Measurements from ENCODE around the gene SPATA16.
"Not testable (repeated sequence)": the region's sequence is repeated elsewhere in the genome, so short reads cannot be mapped to it uniquely, and the experiment has no call there.

The SPATA16 gene

DNA sequence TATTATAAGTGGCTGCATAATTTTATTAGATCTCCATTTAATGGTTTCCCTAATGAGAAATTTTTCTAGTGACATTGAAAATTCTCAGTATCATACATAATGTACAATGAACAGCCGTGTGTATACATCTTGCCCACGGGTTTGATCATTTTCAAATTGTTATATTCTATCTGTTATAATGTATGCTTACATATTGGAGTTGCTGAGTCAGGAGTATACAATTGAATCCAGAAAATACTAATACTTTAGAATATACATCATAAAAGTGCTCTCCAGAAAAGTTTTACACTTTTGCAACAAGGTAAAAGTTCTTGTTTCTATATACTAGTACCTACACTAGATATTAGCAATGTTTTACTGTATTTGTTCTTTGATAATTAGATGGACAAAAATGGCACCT lies 82.8 kb downstream of the SPATA16 start:
- no peak for DNase-seq

DNA sequence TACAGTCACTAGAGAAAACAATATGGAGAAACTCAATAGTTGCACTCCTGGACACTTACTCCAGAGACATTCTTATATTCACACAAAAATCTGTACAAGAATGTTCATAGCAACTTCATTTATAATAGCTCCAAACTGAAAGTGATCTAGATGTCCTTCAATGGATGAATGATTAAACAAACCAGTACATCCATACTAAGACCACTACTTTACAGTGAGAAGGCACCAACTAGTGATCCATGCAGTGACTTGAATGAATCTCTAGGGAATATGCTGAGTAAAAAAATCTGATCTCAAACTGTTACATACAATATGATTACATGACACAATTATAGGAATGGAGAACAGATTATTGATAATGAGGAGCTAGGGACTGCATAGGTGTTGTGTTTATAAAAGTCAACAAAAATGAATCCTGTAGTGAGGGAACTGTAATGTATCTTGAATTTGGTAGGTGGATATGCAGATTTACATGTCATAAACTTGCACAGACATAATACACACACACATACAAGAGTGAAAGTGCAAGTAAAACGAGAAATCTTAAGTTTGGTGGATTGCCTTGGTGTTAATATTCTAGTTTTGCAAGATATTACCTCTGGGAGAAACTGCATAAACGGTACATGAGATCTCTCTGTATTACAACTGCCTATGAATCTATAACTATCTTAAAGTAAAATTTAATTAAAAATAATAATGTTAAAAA lies 85.7 kb downstream of the SPATA16 start:
- DNase-seq, result no peak

DNA sequence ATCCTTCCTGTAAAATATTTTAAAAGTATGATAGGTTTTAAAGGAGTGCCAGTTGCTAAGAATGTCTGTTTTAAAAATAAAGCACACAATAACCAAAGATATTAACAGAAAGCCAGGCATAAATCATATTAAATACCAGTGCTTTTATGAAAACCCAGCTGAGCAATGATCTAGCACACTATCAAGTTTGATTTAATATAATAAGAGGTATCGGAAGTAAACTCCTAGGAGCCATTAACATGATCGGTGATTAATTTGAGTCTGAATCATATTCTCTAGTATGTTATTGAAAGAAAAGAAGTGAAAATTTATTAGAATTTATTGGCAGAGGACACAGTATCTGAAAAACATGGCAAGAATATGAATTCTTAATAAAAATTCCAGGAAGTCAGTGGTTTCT lies 91.7 kb downstream of the SPATA16 start:
- DNase-seq, result no peak

DNA sequence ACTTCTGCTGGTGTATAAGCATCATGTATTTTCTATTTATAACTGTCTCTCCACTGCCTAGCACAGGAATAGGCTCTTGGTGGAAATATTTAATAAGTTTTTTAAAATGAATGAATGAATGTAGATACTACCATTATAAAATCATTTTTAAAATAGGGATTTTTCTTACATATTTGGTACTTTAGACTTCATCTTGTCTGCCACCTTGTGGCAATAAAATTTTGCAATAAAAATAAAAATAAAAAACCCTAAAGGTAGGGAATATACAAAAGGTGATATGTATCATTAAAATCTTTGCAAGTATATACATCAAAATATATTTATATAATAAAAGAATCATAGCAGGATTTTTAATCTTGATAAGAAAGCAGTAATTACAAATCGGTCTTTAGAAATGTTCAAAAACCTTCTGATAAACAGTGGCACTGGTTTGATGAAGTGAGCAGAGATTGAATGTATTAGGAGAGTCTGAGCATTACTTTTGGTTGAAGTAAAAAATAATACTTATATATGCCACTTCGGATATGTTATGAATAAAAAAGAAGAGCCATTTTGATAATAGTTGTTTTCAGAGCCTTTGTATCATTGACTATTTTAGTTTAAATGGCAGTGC lies 95.2 kb downstream of the SPATA16 start:
- DNase-seq, result no peak

DNA sequence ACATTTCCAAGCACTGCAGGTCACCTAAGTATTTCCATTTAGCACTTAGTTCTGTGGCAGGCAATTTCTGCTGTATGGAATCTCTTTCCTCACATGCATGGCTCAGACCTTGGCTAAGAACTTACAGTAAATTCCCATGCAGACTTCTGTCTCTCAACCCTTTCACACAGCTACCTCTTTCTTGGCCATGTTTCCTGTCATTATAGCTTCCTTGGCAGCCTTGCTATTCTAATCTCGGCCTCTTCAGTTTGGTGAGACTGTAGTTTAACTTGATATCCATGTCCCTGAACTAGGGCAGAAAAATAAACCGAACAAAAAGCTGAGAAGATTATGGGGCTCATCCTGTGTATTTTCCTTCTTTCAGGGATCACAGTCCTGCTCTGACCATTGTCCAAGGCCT lies 96.0 kb downstream of the SPATA16 start:
- DNase-seq, result no peak

DNA sequence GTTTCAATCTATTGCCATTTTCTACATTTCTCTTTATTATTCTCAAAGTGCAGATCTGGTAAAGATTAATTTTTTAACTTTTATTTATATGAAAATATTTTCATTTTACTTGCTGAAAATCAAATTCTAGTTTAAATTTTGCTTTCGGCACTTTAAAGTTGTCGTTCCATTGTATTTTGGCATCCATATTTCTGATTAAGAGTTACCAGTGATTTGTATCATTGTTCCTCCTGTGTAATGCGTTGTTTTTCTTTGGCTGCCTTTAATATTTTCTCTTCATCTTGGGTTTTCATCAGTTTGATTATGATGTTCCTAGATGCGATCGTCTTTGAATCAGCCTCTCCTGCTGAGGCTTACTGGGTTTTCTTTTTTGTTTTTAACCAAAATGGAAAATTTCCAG lies 97.3 kb downstream of the SPATA16 start:
- DNase-seq, result no peak

DNA sequence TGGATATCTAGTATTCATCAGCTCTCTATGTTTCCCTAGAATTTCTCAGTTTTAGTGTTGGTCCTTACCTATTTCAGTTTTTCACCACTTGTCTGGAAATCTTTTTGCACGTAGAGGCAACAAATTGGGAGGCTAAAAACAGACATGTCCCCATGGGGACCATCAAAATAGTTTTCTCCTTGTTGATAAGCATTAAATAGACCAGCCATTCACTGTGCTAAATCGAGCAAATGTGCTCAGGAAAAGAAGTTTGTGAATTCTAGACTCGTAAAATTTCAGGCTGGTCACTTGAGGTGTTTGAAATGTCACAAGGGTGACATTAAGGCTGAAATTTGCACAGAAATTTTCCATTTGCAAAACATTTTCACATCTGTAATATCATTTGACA lies 102.6 kb downstream of the SPATA16 start:
- DNase-seq, result no peak

DNA sequence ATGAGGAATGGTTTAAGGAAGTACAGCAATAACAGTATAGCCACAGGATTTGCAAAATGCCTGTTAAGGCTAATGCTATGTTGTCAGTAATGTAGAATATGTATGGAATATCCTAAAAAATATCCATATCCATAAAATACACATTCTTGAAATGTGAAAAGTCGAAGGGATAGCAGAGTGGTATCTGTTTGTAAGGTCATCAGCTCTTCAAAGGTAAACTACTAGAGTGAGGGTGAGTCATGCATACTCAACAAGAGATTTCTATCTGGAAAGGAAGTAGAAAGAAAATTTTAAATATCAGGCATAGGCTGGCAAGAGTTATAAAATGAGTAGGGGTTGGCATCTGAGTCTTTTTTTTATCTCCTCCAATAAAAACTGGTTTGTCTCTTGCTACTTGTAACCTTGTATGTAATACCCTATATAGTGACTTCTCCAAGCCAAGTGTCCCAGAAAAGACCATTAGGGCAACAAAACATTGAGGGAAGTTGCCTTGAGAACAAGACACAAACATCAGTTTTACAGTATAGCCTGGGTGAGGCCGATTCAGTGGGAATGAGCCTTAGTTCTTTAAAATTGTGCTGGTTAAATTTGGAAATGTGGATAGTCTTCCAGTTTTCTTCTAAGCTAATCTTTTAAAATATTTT lies 103.1 kb downstream of the SPATA16 start:
- no peak for DNase-seq

DNA sequence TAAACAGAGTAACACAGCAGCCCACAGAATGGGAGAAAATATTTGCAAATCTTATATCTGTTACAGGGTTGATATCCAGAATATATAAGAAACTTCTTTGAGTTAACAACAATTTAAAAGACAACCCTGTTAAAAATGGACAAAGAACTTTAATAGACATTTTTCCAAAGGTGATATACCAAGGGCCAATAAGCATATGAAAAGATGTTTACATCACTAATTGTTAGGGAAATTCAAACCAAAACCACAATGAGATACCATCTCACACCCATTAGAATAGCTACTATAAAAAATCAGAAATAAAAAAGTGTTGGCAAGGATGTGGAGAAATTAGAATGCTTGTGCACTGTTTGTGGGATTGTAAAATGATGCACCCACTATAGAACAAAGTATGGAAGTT lies 110.8 kb downstream of the SPATA16 start:
- DNase-seq, result no peak

DNA sequence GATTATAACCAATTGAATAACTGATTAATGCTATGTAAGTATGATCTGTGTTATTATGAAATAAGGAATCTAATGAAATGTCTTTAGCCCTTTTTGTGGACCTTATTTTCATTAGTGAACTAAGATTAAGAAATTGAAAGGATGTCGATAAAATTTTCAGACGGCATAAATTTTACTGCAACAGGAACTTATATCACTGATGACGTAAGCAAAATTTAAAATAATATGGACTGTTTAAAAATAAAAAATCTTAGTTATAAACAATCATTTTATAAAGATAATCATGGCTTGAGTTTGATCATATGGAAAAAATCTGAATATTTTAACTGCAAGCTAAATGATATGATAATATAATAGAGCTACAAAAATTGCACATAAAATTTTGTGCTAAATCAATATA lies 112.7 kb downstream of the SPATA16 start:
- no peak for DNase-seq

DNA sequence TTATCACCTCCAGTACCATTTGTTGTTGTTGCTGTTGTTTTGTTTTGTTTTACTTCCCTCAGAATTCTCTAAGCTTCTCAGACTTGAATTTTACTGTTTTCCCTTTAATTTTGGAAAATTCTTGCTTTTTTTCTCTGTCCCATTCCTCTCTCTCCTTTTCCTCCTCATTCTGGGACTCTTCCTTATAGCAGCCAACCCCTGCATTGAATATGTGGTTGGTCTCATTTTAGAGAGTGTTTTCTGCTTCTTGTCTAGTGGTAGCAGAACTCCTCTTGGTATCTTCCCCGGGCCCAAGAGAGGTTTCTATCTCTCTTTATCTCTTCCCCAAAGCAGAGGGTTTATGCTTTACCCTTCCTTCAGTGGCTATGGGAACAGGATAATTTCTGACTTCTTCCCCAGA lies 113.6 kb downstream of the SPATA16 start:
- no peak for DNase-seq

DNA sequence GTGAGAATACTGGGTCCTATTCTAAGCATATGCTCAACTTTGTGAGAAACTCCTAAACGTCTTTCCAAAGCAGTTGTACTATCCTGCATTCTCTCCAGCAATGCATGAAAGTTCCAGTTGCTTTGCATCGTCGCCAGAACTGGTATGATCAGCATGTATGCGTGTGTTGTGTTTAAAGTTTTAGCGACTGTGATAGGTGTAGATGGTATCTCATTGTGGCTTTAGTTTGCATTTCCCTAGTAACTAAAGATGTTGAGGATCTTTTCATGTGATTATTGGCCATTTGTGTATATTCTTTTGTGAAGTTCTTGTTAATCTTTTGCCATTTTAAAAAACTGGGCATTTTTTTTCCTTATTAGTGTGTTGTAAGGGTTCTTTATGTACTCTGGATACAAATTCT lies 115.1 kb downstream of the SPATA16 start:
- DNase-seq, result no peak

DNA sequence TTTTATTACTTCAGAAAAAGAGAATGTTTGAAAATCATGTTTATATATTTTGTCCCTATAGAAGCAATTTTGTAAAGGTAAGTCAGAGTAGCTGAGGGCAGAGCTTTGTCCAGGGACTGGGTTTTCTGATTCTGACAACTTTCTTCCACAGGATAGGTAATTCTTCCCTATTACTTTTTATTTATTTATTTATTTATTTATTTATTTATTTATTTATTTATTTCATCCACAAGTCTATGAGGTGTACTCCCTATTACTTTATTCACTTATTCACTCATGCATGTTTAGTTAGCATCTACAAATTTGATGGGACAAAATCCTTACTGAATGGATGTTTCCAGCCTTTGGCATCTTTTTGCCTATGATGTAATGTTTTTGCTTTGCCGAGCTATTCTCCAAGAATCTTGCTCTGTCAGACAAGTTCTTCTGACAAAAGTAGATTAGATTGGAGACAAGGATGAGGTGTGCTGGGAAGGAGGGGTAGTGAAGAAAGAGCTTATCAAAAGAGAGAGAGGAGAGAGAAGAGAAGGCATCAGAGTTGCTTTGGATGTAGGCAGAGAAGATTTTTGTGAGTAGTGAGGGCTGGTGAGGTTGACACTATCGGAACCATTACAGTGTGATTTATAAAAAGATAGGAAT lies 119.4 kb downstream of the SPATA16 start:
- DNase-seq, result no peak

DNA sequence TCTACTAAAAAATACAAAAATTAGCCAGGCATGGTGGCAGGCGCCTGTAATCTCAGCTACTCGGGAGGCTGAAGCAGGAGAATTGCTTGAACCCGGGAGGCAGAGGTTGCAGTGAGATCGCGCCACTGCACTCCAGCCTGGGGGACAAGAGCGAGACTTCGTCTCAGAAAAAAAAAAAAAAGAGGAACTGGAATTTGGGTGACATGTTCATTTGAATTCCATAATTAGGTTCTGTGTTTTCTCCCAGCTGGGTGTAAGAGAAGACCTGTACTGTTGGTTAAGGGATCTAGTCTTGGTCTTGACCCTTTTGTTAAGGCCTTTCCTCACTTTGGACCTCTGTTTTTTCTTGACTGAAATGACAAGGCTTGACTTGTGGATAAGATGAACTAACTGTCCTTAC lies 120.9 kb downstream of the SPATA16 start:
- DNase-seq, result not testable (repeated sequence)

DNA sequence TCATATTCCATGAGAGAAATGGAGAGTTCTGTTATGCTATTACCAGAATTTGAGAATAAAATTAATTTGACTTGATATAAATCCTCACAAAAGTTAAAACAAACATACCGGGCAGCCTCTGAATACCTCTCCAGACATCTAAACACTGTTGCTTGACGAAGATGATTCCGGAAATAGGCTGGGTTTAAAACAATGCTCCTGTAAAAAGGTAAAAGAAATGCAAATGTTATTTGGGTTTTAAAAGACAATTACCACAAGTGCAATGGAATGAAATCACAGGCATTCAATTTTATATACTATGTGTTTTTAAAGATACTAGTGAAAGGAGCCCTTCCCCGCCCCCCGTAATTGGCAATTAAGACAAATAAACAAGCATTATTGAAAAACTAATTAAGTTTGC lies 121.7 kb downstream of the SPATA16 start:
- DNase-seq, result no peak

DNA sequence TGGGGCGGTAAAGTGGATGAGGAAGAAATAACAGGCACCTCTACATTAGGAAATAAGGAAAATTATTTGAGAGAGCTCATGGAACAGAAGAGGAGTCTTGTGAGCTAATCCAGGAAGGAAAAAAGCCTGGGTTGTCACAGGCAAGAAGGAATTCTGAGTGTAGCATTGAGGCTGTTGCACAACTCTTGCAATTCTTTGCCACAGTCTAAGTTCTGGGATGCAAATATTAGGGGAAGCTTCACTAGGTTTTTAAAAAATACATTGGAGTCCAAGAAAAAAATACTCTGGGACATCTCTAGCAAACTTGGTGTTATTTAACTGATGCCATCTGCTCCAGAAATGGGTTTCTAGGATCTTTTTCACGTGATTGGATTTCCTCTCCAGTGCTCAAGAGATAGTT lies 122.3 kb downstream of the SPATA16 start:
- no peak for DNase-seq

DNA sequence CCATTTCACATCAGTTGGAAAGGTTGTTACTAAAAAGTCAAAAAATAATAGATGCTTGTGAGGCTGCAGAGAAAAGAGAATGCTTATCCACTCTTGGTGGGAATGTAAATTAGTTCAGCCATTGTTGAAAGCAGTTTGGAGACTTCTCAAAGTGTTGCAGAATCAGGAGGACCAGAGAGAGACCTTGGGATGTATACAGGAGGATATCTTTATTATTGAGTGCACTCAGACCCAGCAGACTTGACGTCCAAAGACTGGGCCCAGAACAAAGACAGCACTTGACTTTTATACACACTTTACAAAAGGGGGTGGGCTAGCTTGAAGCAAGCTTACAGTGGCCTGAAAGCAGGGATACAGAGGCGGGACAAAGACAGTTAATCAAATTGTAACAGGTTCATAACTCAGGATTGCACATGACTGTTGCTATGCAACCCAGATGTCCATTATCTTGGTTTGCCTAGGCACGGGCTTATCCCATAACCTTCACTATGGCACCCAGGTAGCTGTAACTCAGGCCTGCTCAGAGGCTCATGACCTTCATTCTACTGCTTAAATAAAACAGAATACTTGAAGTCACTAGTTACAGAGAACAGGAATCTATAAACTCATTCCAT lies 127.7 kb downstream of the SPATA16 start:
- no peak for DNase-seq

DNA sequence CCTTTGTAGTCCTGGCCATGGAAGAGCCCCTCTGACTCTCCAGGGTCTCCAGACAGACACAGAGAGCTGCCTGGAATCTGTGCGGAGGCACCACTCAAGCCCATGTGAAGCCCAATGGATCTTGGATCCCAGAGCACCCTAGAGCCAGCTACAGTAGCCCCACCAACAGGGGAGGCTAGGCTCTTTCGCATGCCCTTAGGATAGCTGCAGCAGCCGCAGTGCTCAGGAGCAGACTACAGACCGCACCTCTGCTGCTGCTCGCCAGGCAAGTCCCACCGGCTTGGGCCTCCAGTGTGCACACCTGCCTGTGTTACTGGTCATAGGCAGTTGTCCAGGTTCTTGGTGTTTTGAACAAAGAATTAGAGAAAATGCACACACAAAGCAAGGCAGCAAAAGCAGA lies 131.6 kb downstream of the SPATA16 start:
- no peak for DNase-seq

DNA sequence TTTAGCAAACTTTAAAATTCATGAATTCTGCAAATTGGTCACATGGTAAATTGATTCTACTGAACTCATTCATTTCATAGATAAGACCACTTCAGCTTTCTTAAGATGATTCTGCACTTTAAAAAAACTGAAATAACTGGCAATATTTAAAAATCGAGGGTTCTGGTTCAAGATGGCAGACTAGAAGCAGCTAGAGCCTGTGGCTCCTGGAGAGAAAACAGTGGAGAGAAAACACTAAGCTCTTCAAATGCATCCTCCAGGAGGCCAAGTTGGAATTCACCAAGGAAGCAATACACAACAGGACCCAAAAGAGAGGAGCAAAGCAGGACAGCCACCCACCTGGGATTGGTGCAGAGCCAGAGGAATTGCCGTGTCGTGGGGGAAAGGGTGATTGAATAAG lies 132.1 kb downstream of the SPATA16 start:
- no peak for DNase-seq

DNA sequence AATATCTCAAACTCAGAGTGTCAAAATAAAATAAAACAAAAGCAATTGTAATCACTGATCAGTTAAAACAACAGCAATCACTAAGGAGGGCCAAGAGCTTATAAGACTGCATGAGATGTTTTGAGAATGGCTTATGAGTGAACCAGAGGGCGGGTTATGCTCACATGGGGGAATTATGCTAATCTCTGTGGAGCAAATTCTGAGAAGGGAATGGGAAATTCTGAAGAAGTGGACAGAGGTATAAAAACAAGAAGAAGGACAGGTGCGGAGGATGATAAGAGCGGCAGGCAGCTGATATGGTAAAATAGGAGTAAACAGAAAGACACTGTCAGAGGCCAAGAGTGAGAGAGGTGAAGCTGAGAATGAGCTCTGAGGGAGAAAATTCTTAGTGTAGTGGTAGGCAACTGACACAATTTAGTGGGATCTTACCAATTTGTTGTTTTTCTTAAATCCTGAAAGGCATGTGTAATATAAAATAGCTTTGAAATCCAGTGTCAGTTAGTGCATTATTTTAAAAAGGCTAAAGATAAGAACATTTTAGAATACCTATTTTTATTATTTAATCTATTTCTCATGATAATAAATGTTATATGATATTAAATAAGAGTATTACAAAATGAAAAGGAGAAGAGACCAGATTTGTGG lies 133.8 kb downstream of the SPATA16 start:
- no peak for DNase-seq

DNA sequence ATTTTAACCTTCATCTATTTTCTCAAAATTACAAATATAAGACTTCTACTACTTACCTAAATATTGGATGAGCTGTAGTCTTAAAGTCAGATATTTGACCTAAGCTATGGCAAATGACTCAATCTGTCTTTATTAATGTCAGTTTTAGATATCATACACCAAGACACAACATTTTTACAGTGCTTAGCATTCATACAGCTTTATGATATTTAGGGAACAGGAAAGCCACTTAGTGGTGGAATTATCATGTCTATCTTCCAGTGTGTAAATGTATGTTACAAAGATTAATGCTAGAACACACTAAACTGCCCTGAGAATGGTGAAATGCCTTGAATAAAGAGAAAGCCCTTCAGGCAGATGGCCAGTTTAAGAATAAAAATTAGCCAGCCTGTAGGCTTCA lies 135.0 kb downstream of the SPATA16 start:
- no peak for DNase-seq

DNA sequence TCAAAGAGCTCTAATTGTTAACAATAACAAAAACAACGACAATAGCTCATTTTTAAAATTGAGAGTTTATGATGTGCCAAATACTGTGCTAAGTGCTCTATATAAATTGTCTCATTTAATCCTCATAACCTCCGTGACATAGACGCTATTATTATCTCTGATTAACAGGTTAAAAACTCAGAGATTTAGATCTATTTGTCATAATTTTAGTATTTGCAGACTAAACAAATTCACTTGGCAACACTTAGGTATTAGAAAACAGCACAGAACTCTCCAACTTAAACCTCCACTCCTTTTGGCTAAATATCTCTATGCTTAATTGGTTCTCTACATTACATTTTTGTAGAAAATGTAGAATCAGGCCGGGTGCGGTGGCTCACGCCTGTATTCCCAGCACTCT lies 136.4 kb downstream of the SPATA16 start:
- DNase-seq, result no peak

DNA sequence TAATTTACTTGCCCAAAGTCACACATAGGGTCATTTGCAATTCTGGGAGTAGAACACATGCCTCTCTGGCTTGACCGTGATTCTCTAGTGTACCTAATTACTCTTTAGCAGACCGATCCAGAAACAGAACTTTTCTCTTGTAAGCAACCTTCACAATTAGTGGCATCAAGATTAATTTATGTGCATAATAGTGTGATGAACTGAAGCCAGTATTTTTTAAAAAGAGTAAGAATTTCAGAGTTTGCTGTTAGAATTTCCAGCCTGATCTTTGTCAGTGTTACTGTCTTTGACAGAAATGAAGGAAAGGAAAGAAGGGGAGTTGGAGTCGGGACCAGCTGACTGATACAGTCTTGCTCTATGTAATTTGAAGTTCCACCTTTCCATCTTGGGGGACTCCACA lies 137.1 kb downstream of the SPATA16 start:
- peak; percentile 51 for DNase-seq
